NCI-H2227 treated with DMSO at 0.1 percent for 48 hours (cell line): ENCODE data around the gene POF1B.

Source experiments
- DNase-seq: peaks from one replicate; lab custom pipeline; 2025; lab: John Stamatoyannopoulos, UW

Gene POF1B

DNA sequence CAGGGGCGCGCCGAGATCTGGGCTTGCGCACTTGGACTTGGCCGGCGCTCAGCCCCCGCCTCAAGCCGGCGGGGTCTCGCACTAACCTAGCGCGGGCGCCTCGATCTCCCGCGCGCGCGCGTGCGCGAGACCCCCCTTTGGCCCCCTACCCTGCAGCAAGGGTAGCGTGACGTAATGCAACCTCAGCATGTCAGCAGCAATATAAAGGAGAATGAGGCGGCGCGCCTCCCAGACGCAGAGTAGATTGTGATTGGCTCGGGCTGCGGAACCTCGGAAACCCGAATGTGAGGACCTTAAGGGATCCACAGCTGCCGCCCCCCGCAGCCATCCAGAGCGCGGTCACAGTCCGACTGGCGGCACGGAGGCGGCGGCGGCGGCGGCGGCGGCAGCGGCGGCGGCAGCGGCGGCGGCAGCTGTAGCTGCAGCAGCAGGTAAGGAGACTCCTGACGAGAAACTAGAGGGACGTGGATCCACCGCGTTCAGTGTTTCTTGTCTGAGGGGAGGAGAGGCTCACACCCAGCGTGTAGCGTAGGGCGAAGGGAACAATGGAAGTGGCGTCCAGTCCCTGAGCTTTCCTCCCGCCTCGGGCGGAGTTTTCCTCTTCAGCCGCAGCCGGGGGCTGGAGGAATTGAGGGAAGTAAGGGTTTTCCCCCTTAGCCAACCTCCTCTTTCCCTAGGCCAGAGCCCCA is 135.6 kb downstream of the POF1B start, which contains the start of the genes SATL1 and ZNF711:
Gene SATL1, minus strand, starts transcription at position 19 of the 689 bp plus-strand sequence. CDS start 134,811 bp downstream, outside the sequence.
Gene ZNF711, plus strand, starts transcription at position 231 of the 689 bp plus-strand sequence. CDS start 3,582 bp downstream, outside the sequence.
- peak; percentile 94 for DNase-seq

DNA sequence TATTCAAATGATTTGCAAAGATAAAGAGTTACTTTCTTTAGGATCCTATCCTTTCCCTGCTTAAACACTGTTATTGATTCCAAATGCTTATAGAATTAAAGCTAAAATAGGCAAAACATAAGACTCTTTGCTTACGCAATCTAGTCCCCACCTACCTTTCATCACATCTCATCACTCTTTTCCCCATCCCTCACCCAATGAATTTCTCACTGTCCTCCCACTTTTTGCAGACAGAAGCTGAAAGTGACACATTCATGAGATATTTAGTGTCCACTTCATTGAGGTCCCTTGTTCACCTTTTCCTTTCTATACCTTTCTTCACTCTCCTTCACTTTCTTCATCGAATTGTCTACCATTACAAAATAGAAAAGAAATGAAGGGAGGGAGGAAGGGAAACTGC is 136.3 kb downstream of the POF1B start:
- DNase-seq: peak; percentile 7
